NCI-H146 (cell line): ENCODE measurements around the gene RHCG.

ENCODE experiments used
- DNase-seq: peaks from one replicate; lab custom pipeline; 2025; lab: John Stamatoyannopoulos, UW

Gene RHCG

GRCh38 chr15:89444241-89445225, 51.9 kb downstream of the RHCG start:
- DNase-seq, result no peak

GRCh38 chr15:89443581-89443980, 52.8 kb downstream of the RHCG start:
- DNase-seq, result no peak

GRCh38 chr15:89442671-89443307, 53.6 kb downstream of the RHCG start:
- DNase-seq, result peak; percentile 46

- DNase-seq, result no peak
Measured at GRCh38 chr15:89442155-89442554, 54.2 kb downstream of the RHCG start.

- DNase-seq, result peak; percentile 63
Measured at GRCh38 chr15:89441295-89441812, 55.0 kb downstream of the RHCG start.

- no peak for DNase-seq
Measured at GRCh38 chr15:89439764-89440163, 56.6 kb downstream of the RHCG start.

GRCh38 chr15:89436560-89437311, 59.6 kb downstream of the RHCG start:
- DNase-seq, result no peak

GRCh38 chr15:89435362-89435761, 61.0 kb downstream of the RHCG start:
- no peak for DNase-seq

- no peak for DNase-seq
Measured at GRCh38 chr15:89433686-89434085, 62.7 kb downstream of the RHCG start.

GRCh38 chr15:89430530-89431341, 65.6 kb downstream of the RHCG start:
- DNase-seq, result peak; percentile 61

- DNase-seq, result no peak
Measured at GRCh38 chr15:89429986-89430385, 66.4 kb downstream of the RHCG start.

- peak; percentile 58 for DNase-seq
Measured at GRCh38 chr15:89429023-89429422, 67.4 kb downstream of the RHCG start.

GRCh38 chr15:89428246-89428645, 68.1 kb downstream of the RHCG start:
- DNase-seq, result no peak

GRCh38 chr15:89426500-89426899, 69.9 kb downstream of the RHCG start:
- no peak for DNase-seq

- DNase-seq, result peak; percentile 62
Measured at GRCh38 chr15:89423981-89424380, 72.4 kb downstream of the RHCG start.
